SK-N-MC (cell line): Measurements from ENCODE around the gene DFFB.

Experiments used
- DNase-seq: peaks from one replicate; pipeline ENCODE4 v3.0.0-alpha.2; 2011; ENCODE audit warnings: low read depth, low spot score
- H3K27ac ChIP-seq: fragments of 200-600 bp; sonication (generic); 2 replicates; pipeline ENCODE4 v1.5.1; 2016; ENCODE audit warnings: mixed run types
- H3K36me3 ChIP-seq: fragments of 200-600 bp; sonication (generic); 2 replicates; pipeline ENCODE4 v1.6.1; 2017; ENCODE audit warnings: antibody characterized with exemption, low read length, mixed read lengths; ENCODE audit not compliant: insufficient read depth
- H3K4me3 ChIP-seq: fragments of 200-600 bp; sonication (generic); 2 replicates; pipeline ENCODE4 v1.5.1; 2016
- H3K9ac ChIP-seq: fragments of 200-600 bp; sonication (generic); 2 replicates; pipeline ENCODE4 v1.8.0; 2017; ENCODE audit warnings: mixed run types, mixed read lengths; ENCODE audit not compliant: insufficient read length
- H3K9me3 ChIP-seq: fragments of 200-600 bp; sonication (generic); 2 replicates; pipeline ENCODE4 v1.6.1; 2017; ENCODE audit warnings: low read depth, mild to moderate bottlenecking, antibody characterized with exemption, low read length, moderate library complexity, mixed read lengths
- EZH2 ChIP-seq: fragments of 200-600 bp; sonication (generic); IDR thresholded peaks from one replicate; pipeline ENCODE4 v1.6.1; 2017; ENCODE audit warnings: antibody characterized with exemption
- FOXP2 ChIP-seq: optimal IDR thresholded peaks from 2 replicates; pipeline ENCODE3; 2011; ENCODE audit warnings: mild to moderate bottlenecking, moderate library complexity; ENCODE audit not compliant: insufficient read depth; ENCODE audit errors: extremely low read length, control extremely low read depth
- POLR2AphosphoS5 ChIP-seq: IDR thresholded peaks from 2 replicates; pipeline ENCODE4 v1.6.1; 2012; ENCODE audit warnings: mild to moderate bottlenecking, low read depth, low read length, borderline replicate concordance

The DFFB gene

GRCh38 chr1:3918966-3919611 lies 61.8 kb downstream of the DFFB start:
- TF ChIP-seq EZH2 (no peak), POLR2AphosphoS5 (no peak), FOXP2 (no peak)
- Histone ChIP-seq H3K4me3 (no peak overlapping the region), H3K9ac (no peak overlapping the region), H3K27ac (no peak overlapping the region), H3K9me3 (no peaks in the 10 kb centered on the region), H3K36me3 (no peaks in the 10 kb centered on the region)
- DNase-seq: no peak

DNA sequence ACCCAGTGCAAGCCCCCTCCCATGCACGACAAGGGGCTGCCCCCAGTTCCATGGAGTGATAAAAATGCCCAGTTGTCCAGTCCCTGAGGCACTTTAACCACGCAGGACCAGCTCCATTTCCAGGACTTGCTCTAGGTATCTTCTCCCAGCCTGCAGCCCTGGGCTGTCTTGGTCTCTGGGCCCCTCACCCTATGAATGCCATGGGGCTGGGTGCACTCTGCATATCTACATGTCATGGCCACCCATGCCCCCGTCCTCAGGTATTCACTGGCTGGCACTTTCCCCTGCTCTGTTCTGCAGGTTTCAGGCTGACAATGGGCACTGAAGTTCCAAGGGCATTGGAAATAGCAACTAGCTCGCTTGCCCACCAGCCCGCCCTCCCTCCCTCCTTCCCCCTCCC lies 62.4 kb downstream of the DFFB start:
- no peaks in the 10 kb centered on the region for H3K36me3 ChIP-seq
- no peak overlapping the region for H3K27ac ChIP-seq
- DNase-seq: no peak
- no peak overlapping the region for H3K4me3 ChIP-seq
- no peak for TF ChIP-seq POLR2AphosphoS5
- TF ChIP-seq FOXP2: no peak
- TF ChIP-seq EZH2: no peak
- H3K9ac ChIP-seq: no peak overlapping the region
- H3K9me3 ChIP-seq: no peaks in the 10 kb centered on the region

DNA sequence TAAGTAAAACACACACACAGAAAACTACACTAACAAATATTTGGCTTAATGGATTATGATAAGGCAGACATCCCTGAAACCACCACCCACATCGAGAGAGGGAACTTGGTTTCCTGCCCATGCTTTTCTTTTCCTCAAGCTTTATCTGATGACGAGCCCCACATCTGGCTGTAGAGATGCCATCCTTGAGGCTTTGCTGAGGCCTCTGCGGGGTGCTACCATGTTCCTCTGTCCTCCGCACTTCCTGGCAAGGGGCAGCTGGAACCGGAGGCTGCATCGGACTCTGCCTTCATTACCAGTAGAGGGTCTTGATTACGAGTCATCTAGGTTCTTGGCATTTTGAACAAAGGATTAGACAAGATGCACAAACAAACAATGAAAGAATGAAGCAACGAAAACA lies 64.5 kb downstream of the DFFB start:
- Histone ChIP-seq H3K9ac (no peak overlapping the region), H3K4me3 (no peak overlapping the region), H3K36me3 (no peaks in the 10 kb centered on the region), H3K9me3 (no peaks in the 10 kb centered on the region), H3K27ac (no peak overlapping the region)
- TF ChIP-seq FOXP2 (no peak), EZH2 (no peak), POLR2AphosphoS5 (no peak)
- no peak for DNase-seq

DNA sequence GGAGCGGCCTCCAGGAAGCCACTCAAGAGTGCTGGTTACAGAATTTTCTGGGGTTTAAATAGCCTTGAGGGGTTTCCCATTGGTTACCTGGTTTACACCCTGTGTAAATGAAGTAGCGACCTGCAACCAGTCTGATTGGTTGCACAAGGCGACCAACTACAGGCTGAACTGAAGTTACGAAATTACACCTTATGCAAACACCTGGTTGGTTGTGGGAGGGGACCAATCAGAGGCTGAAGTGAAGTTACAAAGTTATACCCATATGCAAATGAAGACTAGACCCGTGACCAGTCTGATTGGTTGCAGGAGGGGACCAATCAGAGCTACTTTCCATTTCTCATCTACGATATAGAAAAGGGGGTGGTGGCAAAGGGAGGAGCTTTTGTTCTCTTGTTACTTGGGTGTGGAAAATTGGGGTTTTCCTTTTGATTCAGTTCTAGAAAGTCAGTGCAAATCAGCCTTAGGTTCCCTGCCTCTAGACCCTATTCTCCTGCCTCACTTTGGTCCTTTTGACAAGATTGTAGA lies 65.0 kb downstream of the DFFB start:
- H3K9ac ChIP-seq: no peak overlapping the region
- no peaks in the 10 kb centered on the region for H3K9me3 ChIP-seq
- no peak overlapping the region for H3K27ac ChIP-seq
- TF ChIP-seq POLR2AphosphoS5 (no peak), EZH2 (no peak), FOXP2 (no peak)
- H3K4me3 ChIP-seq: no peak overlapping the region
- no peak for DNase-seq
- no peaks in the 10 kb centered on the region for H3K36me3 ChIP-seq

GRCh38 chr1:3922851-3923250 lies 65.6 kb downstream of the DFFB start:
- no peak overlapping the region for H3K4me3 ChIP-seq
- TF ChIP-seq EZH2: no peak
- no peak for TF ChIP-seq FOXP2
- no peak for TF ChIP-seq POLR2AphosphoS5
- H3K27ac ChIP-seq: no peak overlapping the region
- H3K36me3 ChIP-seq: no peaks in the 10 kb centered on the region
- DNase-seq: no peak
- no peak overlapping the region for H3K9ac ChIP-seq
- no peaks in the 10 kb centered on the region for H3K9me3 ChIP-seq

DNA sequence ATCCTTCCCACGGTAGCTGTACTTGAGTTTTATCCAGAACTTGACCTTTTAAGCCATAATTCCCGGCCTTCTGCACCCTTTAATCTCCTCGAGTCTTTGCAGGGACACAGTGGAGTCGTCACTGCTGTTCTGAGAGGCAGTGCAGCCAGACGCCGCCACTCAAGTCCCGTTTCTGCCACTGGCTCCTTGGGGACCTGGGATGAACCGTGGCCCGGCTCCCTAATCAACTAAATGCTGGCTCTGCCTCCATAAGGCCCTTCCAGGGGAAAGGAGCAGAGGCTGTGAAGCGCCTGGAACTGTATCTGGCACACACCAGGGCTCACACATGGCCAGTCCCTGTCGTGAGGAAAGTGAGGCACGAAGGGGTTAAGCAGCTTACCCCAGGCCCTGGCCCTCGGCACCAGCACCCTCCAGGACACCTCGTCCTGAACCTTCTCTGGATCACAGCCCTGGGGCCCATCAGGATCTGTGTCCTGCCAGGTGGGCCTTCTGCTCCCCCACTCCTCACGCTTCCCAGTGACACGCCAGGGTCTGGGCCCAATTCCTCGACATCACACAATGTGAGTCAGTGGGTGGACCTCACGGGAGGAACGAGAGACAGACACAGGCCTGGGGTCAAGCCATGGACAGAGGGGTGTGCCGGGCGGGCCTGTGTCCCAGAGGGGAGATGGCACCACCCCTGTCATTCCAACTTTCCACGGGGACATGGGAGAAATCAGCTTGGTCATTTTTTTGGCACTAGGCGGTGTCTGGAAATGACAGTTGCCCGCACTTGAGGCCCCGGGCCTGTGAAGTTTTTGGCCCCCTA lies 66.3 kb downstream of the DFFB start:
- Histone ChIP-seq H3K4me3 (no peak overlapping the region), H3K36me3 (no peaks in the 10 kb centered on the region), H3K9me3 (no peaks in the 10 kb centered on the region), H3K27ac (no peak overlapping the region), H3K9ac (no peak overlapping the region)
- TF ChIP-seq POLR2AphosphoS5: no peak
- no peak for TF ChIP-seq EZH2
- no peak for TF ChIP-seq FOXP2
- no peak for DNase-seq

GRCh38 chr1:3924186-3924824 lies 67.0 kb downstream of the DFFB start:
- Histone ChIP-seq H3K27ac (no peak overlapping the region), H3K4me3 (no peak overlapping the region), H3K9ac (no peak overlapping the region), H3K9me3 (no peaks in the 10 kb centered on the region), H3K36me3 (no peaks in the 10 kb centered on the region)
- TF ChIP-seq FOXP2 (no peak), POLR2AphosphoS5 (no peak), EZH2 (no peak)
- no peak for DNase-seq

DNA sequence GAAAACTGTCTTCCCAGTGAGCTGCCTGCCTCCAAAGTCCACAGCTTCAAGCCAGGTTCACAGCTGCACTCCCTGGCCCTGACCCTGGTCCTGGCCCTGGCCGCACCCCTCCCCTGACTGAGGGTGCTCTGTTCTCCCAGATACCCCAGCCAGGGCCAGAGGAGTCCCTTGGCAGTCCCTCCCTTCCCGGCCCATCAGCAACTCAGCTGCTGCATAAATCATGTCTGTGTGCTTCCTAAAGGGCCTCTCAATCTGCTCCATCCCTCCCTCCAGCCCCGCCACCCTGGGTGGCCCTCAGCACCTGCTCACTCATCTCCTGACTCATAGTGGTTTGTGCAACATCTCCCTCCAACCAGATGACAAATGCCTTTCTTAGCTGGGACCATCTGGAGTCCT lies 67.5 kb downstream of the DFFB start:
- no peaks in the 10 kb centered on the region for H3K36me3 ChIP-seq
- DNase-seq: no peak
- H3K9ac ChIP-seq: no peak overlapping the region
- TF ChIP-seq POLR2AphosphoS5: no peak
- no peak for TF ChIP-seq FOXP2
- no peak for TF ChIP-seq EZH2
- no peak overlapping the region for H3K27ac ChIP-seq
- H3K9me3 ChIP-seq: no peaks in the 10 kb centered on the region
- no peak overlapping the region for H3K4me3 ChIP-seq
